Measurements from ENCODE around the gene LINGO1. TPM values are rescaled to one million over a fixed set of nuclear protein-coding genes. Genes with fewer than 3 reads are reported as not detected.

Gene LINGO1
- total and polyA plus RNA-seq, 2 donors (not counting 3 experiments of a cell fraction or from before 2014, with no cell fraction given), result 0.15 to 0.33 TPM

GRCh38 chr15:77647961-77648360, 15.2 kb upstream of the LINGO1 start:
- POLR2A ChIA-PET, result no interaction called here
- Histone ChIP-seq H3K27me3 (ENCODE audit: control insufficient read depth in 2 of 2, insufficient read depth in 2 of 2, low read length in 2 of 2) (peaks cover 0 to 3% of the 10 kb centered on the region in 2 experiments), H3K4me3 (replicated peaks in 1 of 3; ENCODE audit: insufficient read depth in 1 of 3, low read depth in 1 of 3, low read length in 3 of 3) (no peak overlapping the region), H3K4me2 (ENCODE audit: insufficient read depth, low read length) (no peak overlapping the region), H2AFZ (ENCODE audit: low read depth, low read length) (no peak overlapping the region), H3K79me2 (ENCODE audit: control insufficient read depth, insufficient read depth, low read length) (no peaks in the 10 kb centered on the region), H3K4me1 (ENCODE audit: control insufficient read depth, extremely low read depth, insufficient read depth, low read length) (no peaks in the 10 kb centered on the region), H3K9me3 (replicated peaks; ENCODE audit: control insufficient read depth, insufficient read depth, low read length) (no peaks in the 10 kb centered on the region), H3K27ac (ENCODE audit: insufficient read depth, low read depth, low read length) (no peak overlapping the region), H3K9ac (replicated peaks; ENCODE audit: extremely low read depth, insufficient read depth, low read length) (no peak overlapping the region), H3K9me1 (replicated peaks; ENCODE audit: control insufficient read depth, extremely low read depth, insufficient read depth, low read length) (no peaks in the 10 kb centered on the region), H4K20me1 (replicated peaks; ENCODE audit: control insufficient read depth, extremely low read depth, insufficient read depth, low read length) (no peaks in the 10 kb centered on the region), H3K36me3 (ENCODE audit: control insufficient read depth in 2 of 2, extremely low read depth in 1 of 2, insufficient read depth in 2 of 2, low read length in 2 of 2) (no peaks in the 10 kb centered on the region)
- CTCF ChIA-PET, result interaction anchor here (5.6 kb wide), 1 partner anchor 14 kb away, joined by 36 read pairs; the partner anchor contains the start of gene LINGO1
- no peak for TF ChIP-seq EZH2 (IDR thresholded peaks at IDR 0.05; ENCODE audit: borderline replicate concordance, low read depth, low read length, severe bottlenecking)
- no peak for TF ChIP-seq POLR2AphosphoS5 (IDR thresholded peaks at IDR 0.05; ENCODE audit: insufficient read depth, low read depth, low read length)
- no peak for TF ChIP-seq POLR2A (IDR thresholded peaks at IDR 0.05; ENCODE audit: low read depth, low read length)
- no peak for TF ChIP-seq CTCF (IDR thresholded peaks at IDR 0.05; ENCODE audit: extremely low read depth in 1 of 2, insufficient read depth in 1 of 2, low read depth in 1 of 2, low read length in 2 of 2)
- TF ChIP-seq MYC (IDR thresholded peaks at IDR 0.05; ENCODE audit: low read depth, low read length), result no peak
- no peak for TF ChIP-seq GATA2 (IDR thresholded peaks at IDR 0.05; ENCODE audit: insufficient read depth, insufficient read length, low read depth, low read length)
- TF ChIP-seq JUN (IDR thresholded peaks at IDR 0.05; ENCODE audit: borderline replicate concordance, insufficient read depth, insufficient read length, low read depth), result no peak
- no peak for TF ChIP-seq FOS (IDR thresholded peaks at IDR 0.05; ENCODE audit: borderline replicate concordance, insufficient read depth, low read length)
- no peak for TF ChIP-seq MAX (IDR thresholded peaks at IDR 0.05; ENCODE audit: insufficient read depth, insufficient read length)
- BruUV-seq (replicated peaks), result no TSS peak
- no peak for DNase-seq (ENCODE audit: low read depth, low spot score)
- intact Hi-C loops (cut with micrococcal nuclease) (no loop called here), dilution Hi-C loops (cut with MboI; ENCODE audit: extremely low pct_ligation_motif_present, low sequenced_read_pairs) (no loop called here)
- no peak for FAIRE-seq

Measured in endothelial cell of umbilical vein (primary cell).